ENCODE measurements around the gene TP53TG5. TPM values are rescaled to one million over a fixed set of nuclear protein-coding genes. Genes with fewer than 3 reads are reported as not detected.

Gene TP53TG5
- total RNA-seq, 2 experiments from 2014 or later, result not detected

DNA sequence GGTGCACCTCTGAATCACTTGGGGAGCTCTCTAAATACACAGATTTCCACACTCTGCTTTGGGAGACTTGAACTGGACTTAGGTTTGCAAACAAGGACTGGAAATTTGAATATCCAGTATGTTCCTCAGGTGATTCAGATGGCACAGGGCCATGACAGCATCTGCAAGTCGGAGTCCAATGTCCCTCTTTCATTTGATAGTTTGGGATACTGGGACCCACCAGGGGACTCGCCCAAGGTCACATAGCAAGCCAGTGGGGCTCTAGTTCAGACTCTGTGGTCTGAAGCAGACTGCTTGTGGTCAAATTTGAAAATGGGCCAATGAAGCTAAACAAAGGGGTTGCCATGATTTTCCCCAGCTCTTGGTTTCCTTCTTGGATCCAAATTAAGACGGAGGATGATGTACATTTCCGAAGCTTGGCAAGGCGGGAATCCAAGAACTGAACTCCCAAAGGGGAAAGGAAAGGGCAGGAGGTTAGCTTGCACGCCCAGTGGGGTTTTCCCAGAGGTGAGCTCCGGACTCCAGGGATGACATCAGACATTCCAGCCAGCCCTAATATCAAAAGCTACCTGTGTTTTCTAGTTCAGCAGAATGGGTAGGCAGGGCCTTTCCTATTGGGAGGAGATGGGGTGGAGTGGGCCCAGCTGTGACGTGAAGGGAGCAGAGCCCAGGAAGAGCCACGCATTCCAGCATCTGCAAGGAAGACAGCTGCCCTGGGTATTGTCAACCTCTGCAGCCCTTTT lies 18.5 kb downstream of the TP53TG5 start:
- CTCF ChIA-PET (ENCODE audit: unreplicated experiment), result interaction anchor here (0.6 kb wide), 1 partner anchor 791 kb away, joined by 3 read pairs; no protein-coding TSS in a partner anchor
- Histone ChIP-seq H3K4me3 (ENCODE audit: low read depth, low read length, poor library complexity, severe bottlenecking) (no peak overlapping the region), H3K4me1 (ENCODE audit: insufficient read depth, low read length, poor library complexity, severe bottlenecking) (peaks cover 9% of the 10 kb centered on the region), H3K27ac (ENCODE audit: low read depth, low read length, poor library complexity, severe bottlenecking) (no peak overlapping the region), H3K9me3 (ENCODE audit: low read length) (no peaks in the 10 kb centered on the region), H4K20me1 (ENCODE audit: insufficient read depth, low read length) (0 out of 2 replicates have a peak, but pooled peaks cover 3% of the 10 kb centered on the region), H3K4me2 (ENCODE audit: low read length) (no peak overlapping the region), H2AFZ (ENCODE audit: low read length) (no peak overlapping the region), H3K9me2 (ENCODE audit: insufficient read depth, low read length) (no peaks in the 10 kb centered on the region), H3K36me3 (ENCODE audit: insufficient read depth, low read length) (no peaks in the 10 kb centered on the region), H3K79me2 (ENCODE audit: insufficient read depth, low read depth, low read length) (peaks cover 8% of the 10 kb centered on the region; the same call in 1 of the 2 replicates)
- TF ChIP-seq, protein P1, sequence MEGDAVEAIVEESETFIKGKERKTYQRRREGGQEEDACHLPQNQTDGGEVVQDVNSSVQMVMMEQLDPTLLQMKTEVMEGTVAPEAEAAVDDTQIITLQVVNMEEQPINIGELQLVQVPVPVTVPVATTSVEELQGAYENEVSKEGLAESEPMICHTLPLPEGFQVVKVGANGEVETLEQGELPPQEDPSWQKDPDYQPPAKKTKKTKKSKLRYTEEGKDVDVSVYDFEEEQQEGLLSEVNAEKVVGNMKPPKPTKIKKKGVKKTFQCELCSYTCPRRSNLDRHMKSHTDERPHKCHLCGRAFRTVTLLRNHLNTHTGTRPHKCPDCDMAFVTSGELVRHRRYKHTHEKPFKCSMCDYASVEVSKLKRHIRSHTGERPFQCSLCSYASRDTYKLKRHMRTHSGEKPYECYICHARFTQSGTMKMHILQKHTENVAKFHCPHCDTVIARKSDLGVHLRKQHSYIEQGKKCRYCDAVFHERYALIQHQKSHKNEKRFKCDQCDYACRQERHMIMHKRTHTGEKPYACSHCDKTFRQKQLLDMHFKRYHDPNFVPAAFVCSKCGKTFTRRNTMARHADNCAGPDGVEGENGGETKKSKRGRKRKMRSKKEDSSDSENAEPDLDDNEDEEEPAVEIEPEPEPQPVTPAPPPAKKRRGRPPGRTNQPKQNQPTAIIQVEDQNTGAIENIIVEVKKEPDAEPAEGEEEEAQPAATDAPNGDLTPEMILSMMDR (conservative IDR thresholded peaks at IDR 0.05; ENCODE audit: low read length), result no peak
- TF ChIP-seq EZH2phosphoT487 (IDR thresholded peaks at IDR 0.05; ENCODE audit: borderline replicate concordance, low read depth, low read length), result no peak
- POLR2A ChIA-PET, result no interaction called here
- DNase-seq (ENCODE audit: low spot score), result no peak
- no TSS peak for BruUV-seq (replicated peaks)
- intact Hi-C loops (cut with micrococcal nuclease; ENCODE audit: unreplicated experiment), result loop anchor here (5.0 kb wide), 1 partner anchor 413 kb away; no protein-coding TSS in a partner anchor

DNA sequence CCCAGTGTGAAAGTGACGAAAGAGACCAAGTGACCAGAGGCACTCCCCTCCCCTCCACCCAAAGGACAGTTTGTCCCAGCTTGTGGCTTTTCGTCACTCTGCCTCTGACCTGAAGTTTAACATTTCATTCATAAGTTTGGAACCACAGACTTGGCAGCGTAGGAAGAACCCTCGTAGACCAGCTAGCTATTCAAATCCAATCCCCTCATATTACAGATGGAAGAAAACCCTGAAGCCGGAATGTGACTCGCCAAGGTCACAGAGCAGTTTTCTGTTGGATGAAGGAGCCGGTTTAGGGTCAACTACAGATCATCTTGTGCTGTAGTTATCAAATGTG lies 19.1 kb downstream of the TP53TG5 start:
- H3K4me2 ChIP-seq (ENCODE audit: low read length), result no peak overlapping the region
- BruUV-seq (replicated peaks), result no TSS peak
- no peak for TF ChIP-seq EZH2phosphoT487 (IDR thresholded peaks at IDR 0.05; ENCODE audit: borderline replicate concordance, low read depth, low read length)
- TF ChIP-seq, protein P1 (conservative IDR thresholded peaks at IDR 0.05; ENCODE audit: low read length), result no peak

More for the DNA sequence above, 19.1 kb downstream of the TP53TG5 start:
- CTCF ChIA-PET (ENCODE audit: unreplicated experiment), result interaction anchor here (0.6 kb wide), 1 partner anchor 791 kb away, joined by 3 read pairs; no protein-coding TSS in a partner anchor
- POLR2A ChIA-PET, result no interaction called here
- no peak overlapping the region for H3K4me3 ChIP-seq (ENCODE audit: low read depth, low read length, poor library complexity, severe bottlenecking)
- no peak overlapping the region for H2AFZ ChIP-seq (ENCODE audit: low read length)
- no peak overlapping the region for H3K27ac ChIP-seq (ENCODE audit: low read depth, low read length, poor library complexity, severe bottlenecking)
- no peaks in the 10 kb centered on the region for H3K36me3 ChIP-seq (ENCODE audit: insufficient read depth, low read length)
- no peaks in the 10 kb centered on the region for H3K9me2 ChIP-seq (ENCODE audit: insufficient read depth, low read length)
- H3K9me3 ChIP-seq (ENCODE audit: low read length), result no peaks in the 10 kb centered on the region
- H3K4me1 ChIP-seq (ENCODE audit: insufficient read depth, low read length, poor library complexity, severe bottlenecking), result peaks cover 5% of the 10 kb centered on the region
- intact Hi-C loops (cut with micrococcal nuclease; ENCODE audit: unreplicated experiment), result no loop called here
- peaks cover 6% of the 10 kb centered on the region; the same call in 1 of the 2 replicates for H3K79me2 ChIP-seq (ENCODE audit: insufficient read depth, low read depth, low read length)
- H4K20me1 ChIP-seq (ENCODE audit: insufficient read depth, low read length), result 0 out of 2 replicates have a peak, but pooled peaks cover 3% of the 10 kb centered on the region
- DNase-seq (ENCODE audit: low spot score), result no peak
